ENCODE data around the gene RBM48. TPM values are rescaled to one million over a fixed set of nuclear protein-coding genes. Genes with fewer than 3 reads are reported as not detected.
"Not testable (repeated sequence)": the region's sequence is repeated elsewhere in the genome, so short reads cannot be mapped to it uniquely, and the experiment has no call there.

RBM48 gene
- 23.8 and 25.2 TPM in 2 replicates for total RNA-seq (2014; rRNA removed; shearing (Covaris generic))

DNA sequence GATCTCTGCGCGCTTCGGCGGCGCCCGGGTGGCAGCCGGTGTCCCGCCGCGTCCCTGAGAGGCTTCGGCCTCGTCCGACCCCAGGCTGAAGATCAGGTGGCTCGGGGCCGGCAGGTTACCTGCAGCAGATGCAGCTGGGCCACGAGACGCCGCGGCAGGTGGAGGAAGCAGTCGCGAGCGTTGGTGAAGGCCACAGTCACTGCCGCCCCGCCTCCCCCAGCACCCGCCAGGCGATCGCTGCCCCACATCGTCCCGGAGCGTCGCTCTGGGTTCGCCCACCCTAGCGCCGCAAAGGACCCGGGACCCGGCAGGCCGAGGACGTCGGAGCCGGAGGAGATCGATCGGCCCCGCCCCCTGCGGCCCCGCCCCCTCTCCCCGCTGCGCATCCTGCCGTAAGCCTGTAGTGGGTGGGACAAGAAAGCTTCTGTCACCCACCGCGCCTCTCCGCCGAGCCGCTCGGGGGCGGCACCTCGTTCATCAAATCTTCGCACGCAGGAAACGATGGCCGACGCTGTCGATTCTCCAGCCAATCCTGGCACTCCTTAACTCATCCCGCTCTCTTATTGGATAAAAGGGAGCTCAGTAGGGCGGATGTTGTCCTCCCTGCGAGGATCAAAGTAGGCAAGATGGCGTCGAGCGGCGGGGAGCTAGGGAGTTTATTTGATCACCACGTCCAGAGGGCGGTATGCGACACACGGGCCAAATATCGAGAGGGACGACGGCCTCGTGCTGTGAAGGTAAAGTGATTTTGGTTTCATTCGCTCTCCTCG, at the start of gene RBM48, which contains the start of gene PEX1:
Gene RBM48, plus strand, starts transcription at position 608 of the 770 bp plus-strand sequence. Its CDS starts 19 bp downstream, at position 627.
Gene PEX1, minus strand, starts transcription at position 333 of the 770 bp plus-strand sequence. Its CDS starts 85 bp downstream, at position 248.
- peak; percentile 99 to 100 for DNase-seq
- Histone ChIP-seq H3K27me3 (no peaks in the 10 kb centered on the region), H3K4me1 (no peaks in the 10 kb centered on the region)

GRCh38 chr7:92479146-92479545, 49.4 kb upstream of the RBM48 start:
- not testable (repeated sequence) for H3K27me3 ChIP-seq; DNase-seq; H3K36me3 ChIP-seq; H3K9me3 ChIP-seq (replicated peaks); H3K4me3 ChIP-seq; H3K27ac ChIP-seq
- H3K4me1 ChIP-seq = peaks cover 57% of the 10 kb centered on the region

More for the DNA sequence above, at the start of gene RBM48, which contains the start of gene PEX1:
- H3K36me3 ChIP-seq = peaks cover 20% of the 10 kb centered on the region
- H3K27ac ChIP-seq = peak within 1 kb of the TSS; percentile 85
- peak within 1 kb of the TSS; percentile 89 for H3K4me3 ChIP-seq
- H3K9me3 ChIP-seq (replicated peaks) = no peaks in the 10 kb centered on the region

GRCh38 chr7:92483624-92484023, 45.0 kb upstream of the RBM48 start:
- not testable (repeated sequence) for H3K27me3 ChIP-seq; DNase-seq; H3K9me3 ChIP-seq (replicated peaks); H3K4me3 ChIP-seq
- Histone ChIP-seq H3K27ac (peak overlapping the region; percentile 68), H3K4me1 (peaks cover 22% of the 10 kb centered on the region), H3K36me3 (peaks cover 38% of the 10 kb centered on the region)

DNA sequence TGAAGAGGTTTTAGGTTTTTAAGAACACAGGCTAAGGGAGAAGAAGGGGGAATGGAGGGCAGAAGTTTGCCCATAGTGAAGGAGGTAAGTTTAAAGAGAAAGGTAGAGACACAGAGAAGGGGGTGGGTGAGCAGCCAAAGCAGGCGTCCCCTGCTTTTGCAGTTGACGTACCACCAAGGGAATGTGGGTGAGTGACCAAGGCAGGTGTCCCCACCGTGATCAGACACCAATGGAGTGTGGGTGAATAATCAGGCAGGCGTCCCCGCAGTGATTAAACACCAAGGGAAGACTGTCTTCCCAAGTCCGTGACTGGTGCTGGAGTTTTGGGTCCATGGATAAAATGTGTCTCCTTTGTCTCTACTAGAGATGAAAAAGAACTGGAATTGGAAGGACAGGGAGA, 44.4 kb upstream of the RBM48 start:
- not testable (repeated sequence) for H3K27me3 ChIP-seq; H3K9me3 ChIP-seq (replicated peaks); H3K4me3 ChIP-seq
- H3K36me3 ChIP-seq = peaks cover 44% of the 10 kb centered on the region
- peak; percentile 75 to 77 for DNase-seq
- H3K4me1 ChIP-seq = peaks cover 19% of the 10 kb centered on the region
- H3K27ac ChIP-seq = peak overlapping the region; percentile 68

GRCh38 chr7:92485267-92485892, 43.2 kb upstream of the RBM48 start:
- DNase-seq = no peak
- Histone ChIP-seq H3K27me3 (no peaks in the 10 kb centered on the region), H3K36me3 (peaks cover 53% of the 10 kb centered on the region), H3K27ac (no peak overlapping the region), H3K4me1 (peaks cover 19% of the 10 kb centered on the region), H3K9me3 (replicated peaks) (no peaks in the 10 kb centered on the region), H3K4me3 (no peak overlapping the region)

DNA sequence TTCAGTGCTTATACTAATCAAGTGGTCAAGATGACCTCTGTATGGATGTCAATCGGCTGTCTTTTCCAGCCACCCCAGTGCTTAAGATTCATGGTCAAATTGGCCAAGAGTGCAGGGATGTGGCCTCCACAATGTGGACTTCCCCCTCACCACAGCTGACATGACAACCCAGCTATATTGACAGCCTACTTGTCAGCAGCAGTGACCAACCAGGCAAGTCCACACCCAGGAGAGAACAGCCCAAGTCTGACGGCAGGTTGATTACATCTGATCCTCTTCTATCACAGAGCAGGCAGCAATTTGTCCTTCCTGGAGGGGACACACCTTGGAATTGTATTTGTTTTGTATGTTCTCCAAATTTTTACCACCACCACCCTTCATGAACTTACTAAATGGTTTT, 42.6 kb upstream of the RBM48 start:
- Histone ChIP-seq H3K36me3 (peaks cover 58% of the 10 kb centered on the region), H3K27me3 (no peaks in the 10 kb centered on the region), H3K9me3 (replicated peaks) (no peaks in the 10 kb centered on the region), H3K4me1 (peaks cover 19% of the 10 kb centered on the region), H3K27ac (no peak overlapping the region), H3K4me3 (no peak overlapping the region)
- DNase-seq = no peak

- no peaks in the 10 kb centered on the region for H3K9me3 ChIP-seq (replicated peaks)
- DNase-seq = no peak
- no peak overlapping the region for H3K4me3 ChIP-seq
- peaks cover 9% of the 10 kb centered on the region for H3K4me1 ChIP-seq
- peaks cover 73% of the 10 kb centered on the region for H3K36me3 ChIP-seq
- H3K27me3 ChIP-seq = no peaks in the 10 kb centered on the region
- no peak overlapping the region for H3K27ac ChIP-seq
Measured at GRCh38 chr7:92487804-92488203, 40.8 kb upstream of the RBM48 start.

GRCh38 chr7:92489634-92490033, 39.0 kb upstream of the RBM48 start:
- no peaks in the 10 kb centered on the region for H3K27me3 ChIP-seq
- peak in 1 of 2 experiments; percentile 27 for DNase-seq
- no peaks in the 10 kb centered on the region for H3K9me3 ChIP-seq (replicated peaks)
- H3K4me1 ChIP-seq = peaks cover under 1% of the 10 kb centered on the region
- no peak overlapping the region for H3K4me3 ChIP-seq
- H3K27ac ChIP-seq = no peak overlapping the region
- H3K36me3 ChIP-seq = peaks cover 90% of the 10 kb centered on the region

DNA sequence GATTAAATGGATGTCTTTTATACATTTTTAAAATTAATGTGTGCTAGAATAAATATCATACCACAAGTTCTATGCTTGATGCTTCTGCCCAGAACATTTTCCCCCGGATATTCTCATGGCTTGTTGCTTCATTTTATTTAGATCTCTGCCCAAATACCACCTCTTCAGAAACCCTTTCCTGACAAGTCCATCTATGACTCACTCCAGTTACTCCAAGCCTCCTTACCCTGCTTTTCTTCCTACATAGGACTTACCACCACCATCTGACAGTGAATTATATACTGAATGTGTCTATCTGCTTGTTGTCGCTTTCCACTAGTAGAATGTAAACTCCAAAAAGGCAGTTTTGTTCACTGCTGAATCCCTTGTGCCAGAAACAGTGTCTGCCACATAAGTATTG, 31.7 kb upstream of the RBM48 start:
- Histone ChIP-seq H3K36me3 (peaks cover 85% of the 10 kb centered on the region), H3K9me3 (replicated peaks) (no peaks in the 10 kb centered on the region), H3K27me3 (no peaks in the 10 kb centered on the region), H3K27ac (no peak overlapping the region), H3K4me3 (no peak overlapping the region), H3K4me1 (no peaks in the 10 kb centered on the region; the same call in 1 of the 2 replicates)
- no peak for DNase-seq

DNA sequence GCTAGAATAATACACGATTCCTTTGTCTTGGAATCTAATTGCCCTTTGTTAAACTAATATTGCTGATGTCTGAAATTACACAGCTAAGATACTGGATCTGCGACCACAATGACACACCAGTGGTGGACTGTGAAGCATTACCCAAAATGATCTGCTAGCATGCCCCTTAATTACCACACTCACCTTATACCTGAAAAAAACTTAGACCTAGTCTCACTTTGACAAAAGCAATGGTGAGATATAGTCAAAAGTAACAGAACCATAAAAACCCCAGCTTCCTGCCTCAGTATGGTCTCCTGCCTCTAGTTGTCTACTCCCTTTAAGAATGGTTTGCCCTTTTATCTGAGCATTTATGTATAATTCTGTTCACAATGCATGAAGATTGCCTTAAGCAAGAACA, 30.0 kb upstream of the RBM48 start:
- no peak overlapping the region for H3K4me3 ChIP-seq
- H3K27me3 ChIP-seq = no peaks in the 10 kb centered on the region
- DNase-seq = no peak
- no peak overlapping the region for H3K27ac ChIP-seq
- H3K9me3 ChIP-seq (replicated peaks) = no peaks in the 10 kb centered on the region
- no peaks in the 10 kb centered on the region for H3K4me1 ChIP-seq
- H3K36me3 ChIP-seq = peaks cover 84% of the 10 kb centered on the region

- Histone ChIP-seq H3K27ac (no peak overlapping the region), H3K27me3 (no peaks in the 10 kb centered on the region), H3K4me3 (no peak overlapping the region), H3K4me1 (no peaks in the 10 kb centered on the region), H3K36me3 (peaks cover 76% of the 10 kb centered on the region), H3K9me3 (replicated peaks) (no peaks in the 10 kb centered on the region)
- no peak for DNase-seq
Measured at GRCh38 chr7:92503767-92504166, 24.8 kb upstream of the RBM48 start.

- H3K4me3 ChIP-seq = no peak overlapping the region
- peaks cover 76% of the 10 kb centered on the region for H3K36me3 ChIP-seq
- no peaks in the 10 kb centered on the region for H3K27me3 ChIP-seq
- H3K9me3 ChIP-seq (replicated peaks) = no peaks in the 10 kb centered on the region
- no peak overlapping the region for H3K27ac ChIP-seq
- no peaks in the 10 kb centered on the region for H3K4me1 ChIP-seq
- DNase-seq = no peak
Measured at GRCh38 chr7:92504563-92504962, 24.0 kb upstream of the RBM48 start.

DNA sequence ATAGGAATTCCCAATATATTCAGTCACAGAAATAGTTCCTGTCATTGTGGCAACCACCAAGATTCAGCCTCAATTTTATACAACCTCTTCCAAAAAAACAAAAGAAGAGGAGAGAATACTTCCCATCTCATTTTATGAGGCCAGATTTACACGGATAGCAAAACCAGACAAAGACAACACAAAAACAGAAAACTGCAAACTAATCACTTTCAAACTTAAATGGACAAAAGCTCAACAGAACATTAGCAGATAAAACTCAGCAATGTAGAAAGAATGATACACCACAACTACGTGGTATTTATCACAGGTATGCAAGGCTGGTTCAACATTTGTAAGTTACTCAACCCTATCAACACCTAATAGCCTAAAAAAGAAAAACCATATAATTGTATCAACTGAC, 22.2 kb upstream of the RBM48 start:
- no peaks in the 10 kb centered on the region for H3K4me1 ChIP-seq
- H3K27ac ChIP-seq = no peak overlapping the region
- H3K9me3 ChIP-seq (replicated peaks) = no peaks in the 10 kb centered on the region
- no peak for DNase-seq
- H3K4me3 ChIP-seq = no peak overlapping the region
- no peaks in the 10 kb centered on the region for H3K27me3 ChIP-seq
- peaks cover 73% of the 10 kb centered on the region for H3K36me3 ChIP-seq

- no peak overlapping the region for H3K4me3 ChIP-seq
- H3K9me3 ChIP-seq (replicated peaks) = no peaks in the 10 kb centered on the region
- peaks cover 75% of the 10 kb centered on the region for H3K36me3 ChIP-seq
- H3K4me1 ChIP-seq = no peaks in the 10 kb centered on the region
- no peak overlapping the region for H3K27ac ChIP-seq
- no peak for DNase-seq
- H3K27me3 ChIP-seq = no peaks in the 10 kb centered on the region
Measured at GRCh38 chr7:92508946-92509345, 19.6 kb upstream of the RBM48 start.

DNA sequence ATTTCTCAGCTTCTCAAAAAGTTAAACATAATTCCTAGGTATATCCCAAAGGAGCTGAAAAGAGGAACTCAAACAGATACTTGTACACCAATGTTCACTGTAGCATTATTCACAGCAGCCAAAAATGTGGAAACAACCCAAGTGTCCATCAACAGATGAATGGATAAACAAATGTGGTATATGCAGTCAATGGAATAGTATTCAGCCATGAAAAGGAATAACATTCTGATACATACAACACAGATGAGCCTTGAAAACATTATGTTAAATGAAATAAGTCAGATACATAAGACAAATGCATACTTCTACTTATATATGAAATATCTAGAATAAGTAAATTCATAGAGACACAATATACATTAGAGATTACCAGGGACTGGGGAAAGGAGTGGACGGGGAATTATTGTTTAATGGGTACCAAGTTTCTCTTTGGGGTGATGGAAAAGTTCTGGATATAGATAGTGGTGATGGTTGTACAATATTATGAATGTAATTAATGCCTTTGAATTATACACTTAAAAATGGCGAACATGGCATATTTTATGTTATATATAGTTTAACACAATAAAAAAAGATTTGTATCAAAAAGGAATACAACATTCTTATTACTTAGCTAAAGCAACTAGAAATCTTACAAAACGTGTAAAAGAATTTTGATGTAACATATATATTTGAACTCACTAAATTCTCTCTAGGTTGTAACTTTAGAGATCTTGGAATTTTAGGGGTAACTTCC, 15.3 kb upstream of the RBM48 start:
- DNase-seq = no peak
- Histone ChIP-seq H3K36me3 (peaks cover 66% of the 10 kb centered on the region), H3K4me1 (no peaks in the 10 kb centered on the region), H3K27ac (no peak overlapping the region), H3K9me3 (replicated peaks) (no peaks in the 10 kb centered on the region), H3K27me3 (no peaks in the 10 kb centered on the region), H3K4me3 (no peak overlapping the region)

Measured in SJCRH30 (cell line).